ENCODE measurements around the gene FRAS1. TPM values are rescaled to one million over a fixed set of nuclear protein-coding genes. Genes with fewer than 3 reads are reported as not detected.
"Not testable (repeated sequence)": the region's sequence is repeated elsewhere in the genome, so short reads cannot be mapped to it uniquely, and the experiment has no call there.

FRAS1 gene
- total RNA-seq, 1 donor from 2014 or later: 8.8 TPM

GRCh38 chr4:78078101-78078500 lies 21.0 kb downstream of the FRAS1 start:
- no peak for TF ChIP-seq POLR2AphosphoS5 (IDR thresholded peaks at IDR 0.05; ENCODE audit: insufficient read depth in 1 of 2, low read depth in 1 of 2)
- TF ChIP-seq POLR2A (IDR thresholded peaks at IDR 0.05): no peak
- TF ChIP-seq CTCF (IDR thresholded peaks at IDR 0.05): no peak
- no peak for DNase-seq (ENCODE audit: extremely low spot score in 2 of 2)
- Histone ChIP-seq H3K36me3 (no peaks in the 10 kb centered on the region), H3K9me3 (no peaks in the 10 kb centered on the region), H3K4me1 (no peaks in the 10 kb centered on the region), H3K27ac (no peak overlapping the region), H3K27me3 (no peaks in the 10 kb centered on the region), H3K4me3 (no peak overlapping the region)
- intact Hi-C loops (cut with DNase I): no loop called here

GRCh38 chr4:78079726-78080430 lies 22.8 kb downstream of the FRAS1 start:
- intact Hi-C loops (cut with DNase I): no loop called here
- no peaks in the 10 kb centered on the region for H3K36me3 ChIP-seq
- H3K27ac ChIP-seq: no peak overlapping the region
- DNase-seq (ENCODE audit: extremely low spot score in 2 of 2): no peak
- no peak overlapping the region for H3K4me3 ChIP-seq
- no peaks in the 10 kb centered on the region for H3K4me1 ChIP-seq
- TF ChIP-seq POLR2A (IDR thresholded peaks at IDR 0.05): no peak
- no peak for TF ChIP-seq CTCF (IDR thresholded peaks at IDR 0.05)
- no peak for TF ChIP-seq POLR2AphosphoS5 (IDR thresholded peaks at IDR 0.05; ENCODE audit: insufficient read depth in 1 of 2, low read depth in 1 of 2)
- H3K27me3 ChIP-seq: no peaks in the 10 kb centered on the region
- no peaks in the 10 kb centered on the region for H3K9me3 ChIP-seq

- Histone ChIP-seq H3K36me3 (no peaks in the 10 kb centered on the region), H3K4me3 (no peak overlapping the region), H3K9me3 (no peaks in the 10 kb centered on the region), H3K27ac (no peak overlapping the region), H3K4me1 (no peaks in the 10 kb centered on the region), H3K27me3 (no peaks in the 10 kb centered on the region)
- TF ChIP-seq CTCF (IDR thresholded peaks at IDR 0.05) (no peak), POLR2AphosphoS5 (IDR thresholded peaks at IDR 0.05; ENCODE audit: insufficient read depth in 1 of 2, low read depth in 1 of 2) (no peak), POLR2A (IDR thresholded peaks at IDR 0.05) (no peak)
- no peak for DNase-seq (ENCODE audit: extremely low spot score in 2 of 2)
- intact Hi-C loops (cut with DNase I): no loop called here
Observed at GRCh38 chr4:78081541-78081940, 24.4 kb downstream of the FRAS1 start.

- intact Hi-C loops (cut with DNase I): no loop called here
- no peaks in the 10 kb centered on the region for H3K36me3 ChIP-seq
- H3K4me1 ChIP-seq: no peaks in the 10 kb centered on the region
- TF ChIP-seq POLR2A (IDR thresholded peaks at IDR 0.05) (no peak), CTCF (IDR thresholded peaks at IDR 0.05) (no peak), POLR2AphosphoS5 (IDR thresholded peaks at IDR 0.05; ENCODE audit: insufficient read depth in 1 of 2, low read depth in 1 of 2) (no peak)
- no peaks in the 10 kb centered on the region for H3K9me3 ChIP-seq
- no peak for DNase-seq (ENCODE audit: extremely low spot score in 2 of 2)
- H3K4me3 ChIP-seq: no peak overlapping the region
- no peaks in the 10 kb centered on the region for H3K27me3 ChIP-seq
- H3K27ac ChIP-seq: no peak overlapping the region
Observed at GRCh38 chr4:78083035-78083434, 25.9 kb downstream of the FRAS1 start.

GRCh38 chr4:78091534-78091933 lies 34.4 kb downstream of the FRAS1 start:
- DNase-seq (ENCODE audit: extremely low spot score in 2 of 2): no peak
- no peaks in the 10 kb centered on the region for H3K4me1 ChIP-seq
- no peak overlapping the region for H3K4me3 ChIP-seq
- H3K36me3 ChIP-seq: no peaks in the 10 kb centered on the region
- TF ChIP-seq POLR2AphosphoS5 (IDR thresholded peaks at IDR 0.05; ENCODE audit: insufficient read depth in 1 of 2, low read depth in 1 of 2) (no peak), POLR2A (IDR thresholded peaks at IDR 0.05) (no peak), CTCF (IDR thresholded peaks at IDR 0.05) (no peak)
- H3K27me3 ChIP-seq: no peaks in the 10 kb centered on the region
- H3K27ac ChIP-seq: no peak overlapping the region
- H3K9me3 ChIP-seq: no peaks in the 10 kb centered on the region
- intact Hi-C loops (cut with DNase I): no loop called here

- H3K27ac ChIP-seq; DNase-seq (ENCODE audit: extremely low spot score in 2 of 2); H3K4me3 ChIP-seq; intact Hi-C loops (cut with DNase I); H3K4me1 ChIP-seq; H3K9me3 ChIP-seq; H3K36me3 ChIP-seq; H3K27me3 ChIP-seq: not testable (repeated sequence)
Observed at GRCh38 chr4:78092350-78092749, 35.2 kb downstream of the FRAS1 start.

Data from vagina (tissue), 2 donors.